MCF 10A (cell line): ENCODE data around the gene ZKSCAN8. TPM values are rescaled to one million over a fixed set of nuclear protein-coding genes. Genes with fewer than 3 reads are reported as not detected.

Experiments used
- BruUV-seq: library from RNA; stranded (reverse); fragments of 400-500 nt; replicated peaks from 2 replicates; lab custom pipeline; 2021; lab: Mats Ljungman, UMichigan
- CTCF ChIA-PET: fragments of 300-600 bp; sonication (Branson Sonifier 250); formaldehyde crosslinking; extraction: SDS; loops from one replicate; lab custom pipeline; 2021; ENCODE audit warnings: antibody characterized with exemption, inconsistent platforms; lab: Yijun Ruan, JAX
- POLR2A ChIA-PET: fragments of 300-600, 350-650 bp; sonication (Branson Sonifier 250); formaldehyde crosslinking; extraction: SDS; loops from one replicate; lab custom pipeline; 2020; ENCODE audit warnings: antibody characterized with exemption, inconsistent platforms; lab: Yijun Ruan, JAX
- DNase-seq: peaks from one replicate; pipeline ENCODE4 v3.0.0-alpha.2; 2018; ENCODE audit not compliant: unreplicated experiment
- H3K27ac Mint-ChIP-seq: one replicate; pipeline ENCODE4 v1.8.0; 2022; ENCODE audit warnings: mild to moderate bottlenecking, low read depth, mixed read lengths; ENCODE audit not compliant: unreplicated experiment
- H3K27me3 Mint-ChIP-seq: one replicate; pipeline ENCODE4 v1.8.0; 2022; ENCODE audit warnings: mixed read lengths; ENCODE audit not compliant: insufficient read depth, unreplicated experiment
- H3K36me3 Mint-ChIP-seq: one replicate; pipeline ENCODE4 v1.8.0; 2022; ENCODE audit warnings: mild to moderate bottlenecking, moderate library complexity, mixed read lengths; ENCODE audit not compliant: insufficient read depth, unreplicated experiment
- H3K4me1 Mint-ChIP-seq: one replicate; pipeline ENCODE4 v1.8.0; 2022; ENCODE audit warnings: mixed read lengths; ENCODE audit not compliant: insufficient read depth, unreplicated experiment
- H3K4me3 Mint-ChIP-seq: one replicate; pipeline ENCODE4 v1.8.0; 2022; ENCODE audit warnings: mild to moderate bottlenecking, moderate library complexity, mixed read lengths; ENCODE audit not compliant: unreplicated experiment
- H3K9me3 Mint-ChIP-seq: one replicate; pipeline ENCODE4 v1.8.0; 2022; ENCODE audit warnings: mixed read lengths; ENCODE audit not compliant: unreplicated experiment
- intact Hi-C: fragments of 100-400 bp; cut with micrococcal nuclease; formaldehyde crosslinking; loops from 2 replicates; pipeline ENCODE4 v1.14.1; 2022
- total RNA-seq: library from RNA; stranded (reverse); gene quantifications from 2 replicates; pipeline ENCODE4 v1.2.3, GENCODE V29; 2022
- TF ChIP-seq, protein P1 (sequence below): fragments of 200-600 bp; IDR thresholded peaks from one replicate; pipeline ENCODE4 v1.8.0; 2022; ENCODE audit warnings: antibody characterized with exemption, mild to moderate bottlenecking; ENCODE audit not compliant: unreplicated experiment

The ZKSCAN8 gene
- total RNA-seq, 1 experiment from 2014 or later = 27.9 TPM

DNA sequence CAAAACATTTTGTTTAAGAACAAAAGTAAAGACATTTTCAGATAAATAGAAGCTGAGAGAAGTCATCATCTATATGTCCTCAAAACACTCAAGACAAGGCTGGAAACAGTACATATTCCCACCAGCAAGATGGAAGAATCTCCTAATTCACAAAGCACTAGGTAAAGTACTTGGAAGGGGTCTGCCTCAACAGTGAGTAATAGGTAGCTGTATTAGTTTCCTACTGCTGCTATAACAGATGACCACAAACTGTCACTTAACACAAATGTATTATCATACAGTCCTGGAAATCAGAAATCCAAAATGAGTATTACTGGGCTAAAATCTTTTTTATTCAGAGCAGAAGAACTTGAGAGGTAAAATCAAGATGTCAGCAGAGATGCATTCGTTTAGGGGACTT lies 40.6 kb downstream of the ZKSCAN8 start:
- H3K27me3 Mint-ChIP-seq = no peaks in the 10 kb centered on the region
- H3K4me3 Mint-ChIP-seq = no peak overlapping the region
- DNase-seq = no peak
- H3K4me1 Mint-ChIP-seq = no peaks in the 10 kb centered on the region
- CTCF ChIA-PET = no interaction called here
- H3K9me3 Mint-ChIP-seq = no peaks in the 10 kb centered on the region
- BruUV-seq = no TSS peak
- H3K27ac Mint-ChIP-seq = no peak overlapping the region
- POLR2A ChIA-PET = interaction anchor here (0.7 to 1.0 kb wide), 2 partner anchors 16 to 26 kb away, joined by 3 read pairs; no protein-coding TSS in a partner anchor
- no peaks in the 10 kb centered on the region for H3K36me3 Mint-ChIP-seq
- TF ChIP-seq, protein P1, sequence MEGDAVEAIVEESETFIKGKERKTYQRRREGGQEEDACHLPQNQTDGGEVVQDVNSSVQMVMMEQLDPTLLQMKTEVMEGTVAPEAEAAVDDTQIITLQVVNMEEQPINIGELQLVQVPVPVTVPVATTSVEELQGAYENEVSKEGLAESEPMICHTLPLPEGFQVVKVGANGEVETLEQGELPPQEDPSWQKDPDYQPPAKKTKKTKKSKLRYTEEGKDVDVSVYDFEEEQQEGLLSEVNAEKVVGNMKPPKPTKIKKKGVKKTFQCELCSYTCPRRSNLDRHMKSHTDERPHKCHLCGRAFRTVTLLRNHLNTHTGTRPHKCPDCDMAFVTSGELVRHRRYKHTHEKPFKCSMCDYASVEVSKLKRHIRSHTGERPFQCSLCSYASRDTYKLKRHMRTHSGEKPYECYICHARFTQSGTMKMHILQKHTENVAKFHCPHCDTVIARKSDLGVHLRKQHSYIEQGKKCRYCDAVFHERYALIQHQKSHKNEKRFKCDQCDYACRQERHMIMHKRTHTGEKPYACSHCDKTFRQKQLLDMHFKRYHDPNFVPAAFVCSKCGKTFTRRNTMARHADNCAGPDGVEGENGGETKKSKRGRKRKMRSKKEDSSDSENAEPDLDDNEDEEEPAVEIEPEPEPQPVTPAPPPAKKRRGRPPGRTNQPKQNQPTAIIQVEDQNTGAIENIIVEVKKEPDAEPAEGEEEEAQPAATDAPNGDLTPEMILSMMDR = no peak
- intact Hi-C loops = no loop called here

DNA sequence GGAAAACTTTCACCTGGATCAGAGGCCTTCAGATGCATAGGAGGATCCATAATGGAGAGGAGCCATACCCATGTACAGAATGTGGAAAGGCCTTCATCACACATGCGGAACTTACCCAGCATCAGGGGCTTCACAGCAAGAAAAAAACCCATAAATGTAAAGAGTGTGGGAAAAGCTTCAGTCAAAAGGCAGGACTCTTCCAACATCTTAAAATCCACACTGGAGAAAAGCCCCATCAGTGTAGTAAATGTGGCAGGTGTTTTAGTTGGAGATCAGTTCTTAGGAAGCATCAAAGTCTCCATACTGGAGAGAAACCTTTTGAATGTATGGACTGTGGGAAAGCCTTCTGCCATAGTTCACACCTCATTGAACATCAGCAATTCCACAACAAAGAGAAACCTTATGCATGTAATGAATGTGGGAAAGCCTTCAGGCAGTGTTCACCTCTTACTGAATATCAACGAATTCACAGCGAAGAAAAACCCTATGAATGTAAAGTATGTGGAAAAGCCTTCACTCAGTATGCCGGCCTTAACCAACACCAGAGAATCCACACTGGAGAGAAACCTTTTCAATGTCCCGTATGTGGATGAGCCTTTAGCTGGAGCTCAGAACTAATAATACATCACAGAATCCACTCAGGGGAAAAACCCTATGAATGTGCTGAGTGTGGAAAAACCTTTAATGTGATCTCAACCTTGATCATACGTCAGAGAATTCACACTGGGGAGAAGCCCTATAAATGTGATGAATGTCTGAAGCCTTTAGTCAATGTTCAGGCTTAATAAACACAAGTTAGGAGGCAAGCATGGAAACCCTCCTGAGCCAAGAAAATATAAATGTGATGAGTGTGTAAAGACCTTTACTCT lies 46.7 kb downstream of the ZKSCAN8 start:
- intact Hi-C loops = no loop called here
- H3K4me1 Mint-ChIP-seq = no peaks in the 10 kb centered on the region
- peaks cover 2% of the 10 kb centered on the region for H3K9me3 Mint-ChIP-seq
- H3K27ac Mint-ChIP-seq = no peak overlapping the region
- no TSS peak for BruUV-seq
- H3K4me3 Mint-ChIP-seq = no peak overlapping the region
- DNase-seq = no peak
- POLR2A ChIA-PET = no interaction called here
- no peaks in the 10 kb centered on the region for H3K36me3 Mint-ChIP-seq
- CTCF ChIA-PET = interaction anchor here (0.7 kb wide), 1 partner anchor 29 kb away, joined by 3 read pairs; no protein-coding TSS in a partner anchor
- TF ChIP-seq, protein P1 = no peak
- H3K27me3 Mint-ChIP-seq = no peaks in the 10 kb centered on the region

DNA sequence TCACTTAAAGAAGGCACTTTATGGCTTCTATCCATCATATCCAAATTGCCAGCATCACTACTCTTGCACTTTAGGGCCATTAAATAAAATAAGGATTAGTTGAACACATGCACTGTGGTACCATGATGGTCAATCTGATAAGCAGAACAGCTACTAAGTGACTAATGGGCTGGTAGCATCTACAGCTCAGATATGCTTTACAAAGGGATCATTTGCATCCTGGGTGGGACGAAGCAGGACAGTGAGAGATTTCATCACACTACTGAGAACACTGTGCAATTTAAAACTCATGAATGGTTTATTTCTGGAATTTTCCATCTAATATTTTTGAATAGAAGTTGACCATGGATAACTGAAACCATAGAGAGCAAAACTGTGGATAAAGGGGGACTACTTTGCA lies 58.3 kb downstream of the ZKSCAN8 start:
- POLR2A ChIA-PET = no interaction called here
- intact Hi-C loops = no loop called here
- Mint-ChIP-seq H3K27ac (no peak overlapping the region), H3K36me3 (no peaks in the 10 kb centered on the region), H3K27me3 (no peaks in the 10 kb centered on the region), H3K4me1 (no peaks in the 10 kb centered on the region), H3K4me3 (no peak overlapping the region), H3K9me3 (peaks cover 22% of the 10 kb centered on the region)
- CTCF ChIA-PET = no interaction called here
- BruUV-seq = no TSS peak
- TF ChIP-seq, protein P1 = no peak
- no peak for DNase-seq

DNA sequence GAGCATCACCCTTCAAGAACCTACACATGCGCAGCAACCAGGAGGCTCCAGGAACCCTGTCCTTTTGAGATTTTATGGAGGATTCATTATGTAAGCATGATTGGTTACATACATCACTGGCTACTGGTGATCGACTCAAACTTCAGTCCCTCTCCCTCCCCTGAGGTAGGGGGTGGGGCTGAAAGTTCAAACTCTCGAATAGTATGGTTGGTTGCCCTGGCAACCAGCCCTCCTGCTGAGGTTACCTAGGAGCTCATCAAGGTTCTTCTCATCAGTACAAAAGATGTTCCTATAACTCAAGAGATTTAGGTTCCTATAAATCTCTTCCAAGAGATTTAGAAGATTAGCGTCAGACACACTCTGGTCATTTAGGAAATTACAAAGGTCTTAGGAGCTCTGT lies 61.5 kb downstream of the ZKSCAN8 start:
- intact Hi-C loops = no loop called here
- peaks cover 3% of the 10 kb centered on the region for H3K36me3 Mint-ChIP-seq
- no peaks in the 10 kb centered on the region for H3K27me3 Mint-ChIP-seq
- CTCF ChIA-PET = no interaction called here
- POLR2A ChIA-PET = no interaction called here
- no peaks in the 10 kb centered on the region for H3K4me1 Mint-ChIP-seq
- TF ChIP-seq, protein P1 = no peak
- BruUV-seq = no TSS peak
- DNase-seq = no peak
- H3K9me3 Mint-ChIP-seq = peaks cover 9% of the 10 kb centered on the region
- no peak overlapping the region for H3K27ac Mint-ChIP-seq
- H3K4me3 Mint-ChIP-seq = no peak overlapping the region
